ENCODE measurements around the gene TEDC2. TPM values are rescaled to one million over a fixed set of nuclear protein-coding genes. Genes with fewer than 3 reads are reported as not detected.

TEDC2 gene
- total and polyA plus RNA-seq, 2 of the 8 experiments (the other 6 are each of a cell fraction or from before 2014, with no cell fraction given), result 54.6 to 55.6 TPM

- TF ChIP-seq, protein P1, sequence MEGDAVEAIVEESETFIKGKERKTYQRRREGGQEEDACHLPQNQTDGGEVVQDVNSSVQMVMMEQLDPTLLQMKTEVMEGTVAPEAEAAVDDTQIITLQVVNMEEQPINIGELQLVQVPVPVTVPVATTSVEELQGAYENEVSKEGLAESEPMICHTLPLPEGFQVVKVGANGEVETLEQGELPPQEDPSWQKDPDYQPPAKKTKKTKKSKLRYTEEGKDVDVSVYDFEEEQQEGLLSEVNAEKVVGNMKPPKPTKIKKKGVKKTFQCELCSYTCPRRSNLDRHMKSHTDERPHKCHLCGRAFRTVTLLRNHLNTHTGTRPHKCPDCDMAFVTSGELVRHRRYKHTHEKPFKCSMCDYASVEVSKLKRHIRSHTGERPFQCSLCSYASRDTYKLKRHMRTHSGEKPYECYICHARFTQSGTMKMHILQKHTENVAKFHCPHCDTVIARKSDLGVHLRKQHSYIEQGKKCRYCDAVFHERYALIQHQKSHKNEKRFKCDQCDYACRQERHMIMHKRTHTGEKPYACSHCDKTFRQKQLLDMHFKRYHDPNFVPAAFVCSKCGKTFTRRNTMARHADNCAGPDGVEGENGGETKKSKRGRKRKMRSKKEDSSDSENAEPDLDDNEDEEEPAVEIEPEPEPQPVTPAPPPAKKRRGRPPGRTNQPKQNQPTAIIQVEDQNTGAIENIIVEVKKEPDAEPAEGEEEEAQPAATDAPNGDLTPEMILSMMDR (IDR thresholded peaks at IDR 0.05; ENCODE audit: control extremely low read depth in 1 of 3, insufficient read depth in 1 of 3, low read depth in 1 of 3, low read length in 3 of 3), result no peak
- TF ChIP-seq CREB1 (IDR thresholded peaks at IDR 0.05), result no peak
- TF ChIP-seq JUND (IDR thresholded peaks at IDR 0.05; ENCODE audit: low read length), result no peak
- TF ChIP-seq KDM4A (IDR thresholded peaks at IDR 0.05; ENCODE audit: low read depth, low read length, severe bottlenecking), result no peak
- TF ChIP-seq EP300 (IDR thresholded peaks at IDR 0.05; ENCODE audit: borderline replicate concordance in 1 of 2, low read depth in 2 of 2, low read length in 2 of 2), result no peak
- no peak for TF ChIP-seq CEBPB (IDR thresholded peaks at IDR 0.05; ENCODE audit: low read depth, low read length)
- no peak for TF ChIP-seq SP1 (IDR thresholded peaks at IDR 0.05; ENCODE audit: low read depth, low read length)
- no peak for TF ChIP-seq RXRA (IDR thresholded peaks at IDR 0.05; ENCODE audit: insufficient read depth, low read depth, low read length)
- TF ChIP-seq RNF2 (IDR thresholded peaks at IDR 0.05; ENCODE audit: borderline replicate concordance, low read depth, low read length, missing control alignments, poor library complexity, severe bottlenecking), result no peak
- no peak for TF ChIP-seq NANOG (IDR thresholded peaks at IDR 0.05; ENCODE audit: insufficient read depth, low read depth, low read length, poor library complexity, severe bottlenecking)
- no peak for TF ChIP-seq JUN (IDR thresholded peaks at IDR 0.05; ENCODE audit: low read depth, low read length)
- TF ChIP-seq EGR1 (IDR thresholded peaks at IDR 0.05; ENCODE audit: borderline replicate concordance, low read depth, low read length), result no peak
These were observed 8.4 kb downstream of the TEDC2 start (continued) for GRCh38 chr16:2468233-2468724.
